ENCODE results near the gene ZNF81. TPM values are rescaled to one million over a fixed set of nuclear protein-coding genes. Genes with fewer than 3 reads are reported as not detected.
"Not testable (repeated sequence)": the region's sequence is repeated elsewhere in the genome, so short reads cannot be mapped to it uniquely, and the experiment has no call there.

Gene ZNF81
- total and polyA plus RNA-seq, 2 of the 13 experiments (the other 11 are each of a cell fraction or from before 2014, with no cell fraction given), result 1.4 to 3.2 TPM

GRCh38 chrX:47927212-47927611 lies 90.5 kb downstream of the ZNF81 start:
- Histone ChIP-seq H2AFZ (ENCODE audit: low read length) (no peak overlapping the region), H4K20me1 (ENCODE audit: insufficient read depth, low read length) (no peaks in the 10 kb centered on the region), H3K4me3 (replicated peaks in 1 of 3; ENCODE audit: insufficient read depth in 1 of 3, low read depth in 2 of 3, low read length in 3 of 3) (no peak overlapping the region), H3K27me3 (ENCODE audit: control insufficient read depth in 1 of 2, insufficient read depth in 2 of 2, low read length in 2 of 2) (no peaks in the 10 kb centered on the region), H3K36me3 (replicated peaks in 1 of 2; ENCODE audit: control insufficient read depth in 1 of 2, insufficient read depth in 2 of 2, low read length in 2 of 2) (no peaks in the 10 kb centered on the region), H3K9me3 (ENCODE audit: low read length) (no peaks in the 10 kb centered on the region), H3K4me1 (ENCODE audit: insufficient read depth, low read length) (no peaks in the 10 kb centered on the region), H3K4me2 (ENCODE audit: low read depth, low read length) (no peak overlapping the region), H3K9ac (ENCODE audit: insufficient read depth, low read depth, low read length) (no peak overlapping the region), H3K27ac (ENCODE audit: extremely low read length, insufficient read depth, low read length) (no peak overlapping the region), H3K79me2 (ENCODE audit: insufficient read depth, low read length) (no peaks in the 10 kb centered on the region)
- intact Hi-C loops (cut with micrococcal nuclease; ENCODE audit: unreplicated experiment), result no loop called here
- ATAC-seq (no peak), FAIRE-seq (no peak), DNase-seq (ENCODE audit: low spot score) (no peak)
- WGBS (ENCODE audit: low lambda C conversion rate), result 98% methylated on average over 2 of the region's 2 CpGs
- BruUV-seq (replicated peaks), result no TSS peak
- ChIA-PET POLR2A (no interaction called here), CTCF (ENCODE audit: low intra/inter-chr PET ratio, low total read pairs) (no interaction called here)
- TF ChIP-seq, protein P1, sequence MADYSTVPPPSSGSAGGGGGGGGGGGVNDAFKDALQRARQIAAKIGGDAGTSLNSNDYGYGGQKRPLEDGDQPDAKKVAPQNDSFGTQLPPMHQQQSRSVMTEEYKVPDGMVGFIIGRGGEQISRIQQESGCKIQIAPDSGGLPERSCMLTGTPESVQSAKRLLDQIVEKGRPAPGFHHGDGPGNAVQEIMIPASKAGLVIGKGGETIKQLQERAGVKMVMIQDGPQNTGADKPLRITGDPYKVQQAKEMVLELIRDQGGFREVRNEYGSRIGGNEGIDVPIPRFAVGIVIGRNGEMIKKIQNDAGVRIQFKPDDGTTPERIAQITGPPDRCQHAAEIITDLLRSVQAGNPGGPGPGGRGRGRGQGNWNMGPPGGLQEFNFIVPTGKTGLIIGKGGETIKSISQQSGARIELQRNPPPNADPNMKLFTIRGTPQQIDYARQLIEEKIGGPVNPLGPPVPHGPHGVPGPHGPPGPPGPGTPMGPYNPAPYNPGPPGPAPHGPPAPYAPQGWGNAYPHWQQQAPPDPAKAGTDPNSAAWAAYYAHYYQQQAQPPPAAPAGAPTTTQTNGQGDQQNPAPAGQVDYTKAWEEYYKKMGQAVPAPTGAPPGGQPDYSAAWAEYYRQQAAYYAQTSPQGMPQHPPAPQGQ (CRISPR knock-in tag; IDR thresholded peaks at IDR 0.05; ENCODE audit: borderline replicate concordance), result no peak
- TF ChIP-seq IRX3 (CRISPR knock-in tag; IDR thresholded peaks at IDR 0.05; ENCODE audit: borderline replicate concordance, low read depth) (no peak), ZNF276 (CRISPR knock-in tag; IDR thresholded peaks at IDR 0.05; ENCODE audit: low read depth) (no peak), CHD4 (IDR thresholded peaks at IDR 0.05; ENCODE audit: borderline replicate concordance, low read length) (no peak)
- TF ChIP-seq, protein P2, sequence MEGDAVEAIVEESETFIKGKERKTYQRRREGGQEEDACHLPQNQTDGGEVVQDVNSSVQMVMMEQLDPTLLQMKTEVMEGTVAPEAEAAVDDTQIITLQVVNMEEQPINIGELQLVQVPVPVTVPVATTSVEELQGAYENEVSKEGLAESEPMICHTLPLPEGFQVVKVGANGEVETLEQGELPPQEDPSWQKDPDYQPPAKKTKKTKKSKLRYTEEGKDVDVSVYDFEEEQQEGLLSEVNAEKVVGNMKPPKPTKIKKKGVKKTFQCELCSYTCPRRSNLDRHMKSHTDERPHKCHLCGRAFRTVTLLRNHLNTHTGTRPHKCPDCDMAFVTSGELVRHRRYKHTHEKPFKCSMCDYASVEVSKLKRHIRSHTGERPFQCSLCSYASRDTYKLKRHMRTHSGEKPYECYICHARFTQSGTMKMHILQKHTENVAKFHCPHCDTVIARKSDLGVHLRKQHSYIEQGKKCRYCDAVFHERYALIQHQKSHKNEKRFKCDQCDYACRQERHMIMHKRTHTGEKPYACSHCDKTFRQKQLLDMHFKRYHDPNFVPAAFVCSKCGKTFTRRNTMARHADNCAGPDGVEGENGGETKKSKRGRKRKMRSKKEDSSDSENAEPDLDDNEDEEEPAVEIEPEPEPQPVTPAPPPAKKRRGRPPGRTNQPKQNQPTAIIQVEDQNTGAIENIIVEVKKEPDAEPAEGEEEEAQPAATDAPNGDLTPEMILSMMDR (CRISPR knock-in tag; IDR thresholded peaks at IDR 0.05), result no peak
- in situ Hi-C loops (cut with HindIII; ENCODE audit: extremely low pct_ligation_motif_present, low pct_unique_long_range_greater_than_20kb), result no loop called here

DNA sequence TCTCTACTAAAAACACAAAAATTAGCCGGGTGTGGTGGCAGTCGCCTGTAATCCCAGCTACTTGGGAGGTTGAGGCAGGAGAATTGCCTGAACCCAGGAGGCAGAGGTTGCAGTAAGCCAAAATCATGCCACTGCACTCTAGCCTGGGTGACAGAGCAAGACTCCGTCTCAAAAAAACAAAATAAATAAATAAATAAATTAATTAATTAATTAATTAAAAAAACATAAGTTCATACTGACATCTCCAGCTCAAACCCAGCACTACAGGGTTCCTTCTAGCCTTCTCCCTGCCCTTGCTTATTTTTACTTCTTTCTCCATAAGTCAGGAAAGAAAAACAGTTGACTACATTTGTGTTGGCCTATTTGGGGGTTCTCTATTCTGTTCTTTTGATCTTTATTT lies 95.3 kb downstream of the ZNF81 start:
- BruUV-seq (replicated peaks); H4K20me1 ChIP-seq (ENCODE audit: insufficient read depth, low read length); H3K9ac ChIP-seq (ENCODE audit: insufficient read depth, low read depth, low read length); H3K4me1 ChIP-seq (ENCODE audit: insufficient read depth, low read length); H3K27me3 ChIP-seq (ENCODE audit: control insufficient read depth in 1 of 2, insufficient read depth in 2 of 2, low read length in 2 of 2); intact Hi-C loops (cut with micrococcal nuclease; ENCODE audit: unreplicated experiment); DNase-seq (ENCODE audit: low spot score); H3K27ac ChIP-seq (ENCODE audit: extremely low read length, insufficient read depth, low read length); H3K4me2 ChIP-seq (ENCODE audit: low read depth, low read length); H2AFZ ChIP-seq (ENCODE audit: low read length); POLR2A ChIA-PET; FAIRE-seq; in situ Hi-C loops (cut with HindIII; ENCODE audit: extremely low pct_ligation_motif_present, low pct_unique_long_range_greater_than_20kb); H3K4me3 ChIP-seq (replicated peaks in 1 of 3; ENCODE audit: insufficient read depth in 1 of 3, low read depth in 2 of 3, low read length in 3 of 3); H3K79me2 ChIP-seq (ENCODE audit: insufficient read depth, low read length); H3K9me3 ChIP-seq (ENCODE audit: low read length); CTCF ChIA-PET (ENCODE audit: low intra/inter-chr PET ratio, low total read pairs); H3K36me3 ChIP-seq (replicated peaks in 1 of 2; ENCODE audit: control insufficient read depth in 1 of 2, insufficient read depth in 2 of 2, low read length in 2 of 2); ATAC-seq: not testable (repeated sequence)
- 55% methylated on average over 3 of the region's 3 CpGs for WGBS (ENCODE audit: low lambda C conversion rate)
